ENCODE measurements around the gene MIOS.
A peak's percentile ranks its signal among the peaks of the same experiment; 100 is the strongest.

Gene MIOS

GRCh38 chr7:7566651-7567611, at the start of gene MIOS:
Gene MIOS (plus strand): TSS chr7:7566884. CDS start chr7:7572476, 5,592 bp downstream.
- peak; percentile 76 for DNase-seq (ENCODE audit: low spot score)

GRCh38 chr7:7517754-7518153, 48.9 kb upstream of the MIOS start:
- DNase-seq (ENCODE audit: low spot score) = no peak

GRCh38 chr7:7519056-7519455, 47.6 kb upstream of the MIOS start:
- no peak for DNase-seq (ENCODE audit: low spot score)

- DNase-seq (ENCODE audit: low spot score) = no peak
Observed at GRCh38 chr7:7519528-7519927, 47.2 kb upstream of the MIOS start.

GRCh38 chr7:7521259-7521658, 45.4 kb upstream of the MIOS start:
- DNase-seq (ENCODE audit: low spot score) = no peak

- DNase-seq (ENCODE audit: low spot score) = no peak
Observed at GRCh38 chr7:7522421-7522820, 44.3 kb upstream of the MIOS start.

GRCh38 chr7:7524121-7524520, 42.6 kb upstream of the MIOS start:
- DNase-seq (ENCODE audit: low spot score) = no peak

- DNase-seq (ENCODE audit: low spot score) = no peak
Observed at GRCh38 chr7:7526006-7526405, 40.7 kb upstream of the MIOS start.

GRCh38 chr7:7527047-7527446, 39.6 kb upstream of the MIOS start:
- no peak for DNase-seq (ENCODE audit: low spot score)

GRCh38 chr7:7529328-7529727, 37.4 kb upstream of the MIOS start:
- DNase-seq (ENCODE audit: low spot score) = no peak

GRCh38 chr7:7533831-7534430, 32.8 kb upstream of the MIOS start:
- no peak for DNase-seq (ENCODE audit: low spot score)

- no peak for DNase-seq (ENCODE audit: low spot score)
Observed at GRCh38 chr7:7535691-7536090, 31.0 kb upstream of the MIOS start, which contains the start of gene COL28A1. Gene COL28A1 (minus strand): TSS chr7:7535873. CDS start chr7:7532875, 2,998 bp downstream.

GRCh38 chr7:7536396-7537019, 30.2 kb upstream of the MIOS start:
- DNase-seq (ENCODE audit: low spot score) = no peak

GRCh38 chr7:7537711-7538110, 29.0 kb upstream of the MIOS start:
- DNase-seq (ENCODE audit: low spot score) = no peak

- DNase-seq (ENCODE audit: low spot score) = no peak
Observed at GRCh38 chr7:7539152-7539551, 27.5 kb upstream of the MIOS start.

GRCh38 chr7:7539711-7540110, 27.0 kb upstream of the MIOS start:
- no peak for DNase-seq (ENCODE audit: low spot score)

GRCh38 chr7:7542251-7542835, 24.3 kb upstream of the MIOS start:
- DNase-seq (ENCODE audit: low spot score) = no peak

GRCh38 chr7:7548407-7548806, 18.3 kb upstream of the MIOS start:
- no peak for DNase-seq (ENCODE audit: low spot score)

GRCh38 chr7:7550663-7551062, 16.0 kb upstream of the MIOS start:
- no peak for DNase-seq (ENCODE audit: low spot score)

GRCh38 chr7:7552199-7552598, 14.5 kb upstream of the MIOS start:
- DNase-seq (ENCODE audit: low spot score) = no peak

- DNase-seq (ENCODE audit: low spot score) = no peak
Observed at GRCh38 chr7:7553386-7553785, 13.3 kb upstream of the MIOS start.

GRCh38 chr7:7554021-7554432, 12.7 kb upstream of the MIOS start:
- DNase-seq (ENCODE audit: low spot score) = no peak

Measured in CD4-positive, alpha-beta T cell treated with Interleukin-6 at 100 ng/mL for 8 hours (primary cell).